ENCODE results near the gene ZBTB20. TPM values are rescaled to one million over a fixed set of nuclear protein-coding genes. Genes with fewer than 3 reads are reported as not detected.

Gene ZBTB20
- total and polyA plus RNA-seq, 4 donors, result 0.74 to 77.1 (median 27.9) TPM

DNA sequence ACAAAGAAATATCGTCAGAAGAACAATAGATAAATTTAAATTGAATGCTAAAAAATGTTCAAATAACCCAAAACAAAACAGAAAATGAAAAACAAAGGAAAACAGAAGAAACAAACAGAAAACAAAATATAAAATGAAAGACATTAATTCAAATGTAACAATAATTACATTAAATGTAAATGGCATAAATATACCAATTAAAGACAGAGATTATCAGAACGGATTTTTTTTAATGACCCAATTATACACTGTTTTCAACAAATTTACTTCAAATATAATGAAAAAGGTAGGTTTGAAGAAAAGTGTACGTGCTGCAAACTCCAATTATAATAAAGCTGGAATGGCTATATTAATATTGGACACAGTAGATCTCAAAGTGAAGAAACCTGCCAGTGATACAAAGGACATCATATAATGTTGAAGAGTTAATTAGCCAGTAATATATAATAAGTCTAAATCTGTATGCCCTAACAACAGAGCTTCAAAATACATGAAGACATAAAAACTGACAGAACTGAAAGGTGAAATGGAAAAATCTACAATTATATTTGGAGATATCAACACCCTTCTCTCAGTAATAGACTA lies 193.8 kb downstream of the ZBTB20 start:
- ATAC-seq (ENCODE audit: insufficient read depth, low FRiP score), result no peak

DNA sequence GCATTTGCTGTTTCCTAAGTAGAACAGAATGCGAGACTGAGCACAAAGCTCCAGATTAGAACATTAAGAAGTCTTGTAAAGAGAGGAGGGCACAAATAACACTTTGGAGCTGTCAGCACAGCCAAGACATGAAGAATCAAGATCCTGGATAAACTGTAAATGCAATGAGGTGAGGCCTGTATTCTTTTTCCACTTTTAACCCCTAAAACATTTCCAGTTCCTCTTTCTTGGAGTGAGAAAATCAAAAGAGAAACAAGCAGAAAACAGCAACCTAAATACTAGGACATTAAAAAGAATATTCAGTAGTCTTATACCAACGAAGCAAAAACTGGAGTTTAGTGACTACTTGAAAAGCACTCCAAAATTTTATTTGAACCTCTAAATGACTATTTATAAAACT lies 204.3 kb downstream of the ZBTB20 start:
- no peaks in the 10 kb centered on the region for H3K27me3 ChIP-seq (ENCODE audit: control insufficient read depth in 3 of 3, insufficient read depth in 3 of 3, low read length in 2 of 3)

More for the DNA sequence above, 193.8 kb downstream of the ZBTB20 start:
- no peak overlapping the region for H3K4me3 ChIP-seq
- peaks cover 0 to 4% (median 0%) of the 10 kb centered on the region in 5 donors for H3K4me1 ChIP-seq (ENCODE audit: control insufficient read depth in 5 of 5, insufficient read depth in 5 of 5, low read length in 5 of 5)
- no peak overlapping the region for H3K27ac ChIP-seq (ENCODE audit: low read depth in 1 of 2, low read length in 1 of 2)
- peaks cover 0 to 9% (median 3%) of the 10 kb centered on the region in 4 donors for H3K9me3 ChIP-seq (ENCODE audit: control insufficient read depth in 4 of 4, insufficient read depth in 3 of 4, low read length in 3 of 4)
- H3K9ac ChIP-seq (ENCODE audit: insufficient read depth in 1 of 2, low read length in 2 of 2), result no peak overlapping the region
- H3K27me3 ChIP-seq (ENCODE audit: control insufficient read depth in 3 of 3, insufficient read depth in 3 of 3, low read length in 2 of 3), result no peaks in the 10 kb centered on the region
- peaks cover 0 to 6% (median 3%) of the 10 kb centered on the region in 4 donors for H3K36me3 ChIP-seq (ENCODE audit: control insufficient read depth in 4 of 4, insufficient read depth in 4 of 4, low read length in 4 of 4)
- WGBS, 2 donors, result 65 to 67% methylated on average over 3 of the region's 3 CpGs
- TF ChIP-seq, protein P1, sequence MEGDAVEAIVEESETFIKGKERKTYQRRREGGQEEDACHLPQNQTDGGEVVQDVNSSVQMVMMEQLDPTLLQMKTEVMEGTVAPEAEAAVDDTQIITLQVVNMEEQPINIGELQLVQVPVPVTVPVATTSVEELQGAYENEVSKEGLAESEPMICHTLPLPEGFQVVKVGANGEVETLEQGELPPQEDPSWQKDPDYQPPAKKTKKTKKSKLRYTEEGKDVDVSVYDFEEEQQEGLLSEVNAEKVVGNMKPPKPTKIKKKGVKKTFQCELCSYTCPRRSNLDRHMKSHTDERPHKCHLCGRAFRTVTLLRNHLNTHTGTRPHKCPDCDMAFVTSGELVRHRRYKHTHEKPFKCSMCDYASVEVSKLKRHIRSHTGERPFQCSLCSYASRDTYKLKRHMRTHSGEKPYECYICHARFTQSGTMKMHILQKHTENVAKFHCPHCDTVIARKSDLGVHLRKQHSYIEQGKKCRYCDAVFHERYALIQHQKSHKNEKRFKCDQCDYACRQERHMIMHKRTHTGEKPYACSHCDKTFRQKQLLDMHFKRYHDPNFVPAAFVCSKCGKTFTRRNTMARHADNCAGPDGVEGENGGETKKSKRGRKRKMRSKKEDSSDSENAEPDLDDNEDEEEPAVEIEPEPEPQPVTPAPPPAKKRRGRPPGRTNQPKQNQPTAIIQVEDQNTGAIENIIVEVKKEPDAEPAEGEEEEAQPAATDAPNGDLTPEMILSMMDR (IDR thresholded peaks at IDR 0.05; ENCODE audit: control extremely low read depth, extremely low read depth), result no peak
- no peak for DNase-seq

DNA sequence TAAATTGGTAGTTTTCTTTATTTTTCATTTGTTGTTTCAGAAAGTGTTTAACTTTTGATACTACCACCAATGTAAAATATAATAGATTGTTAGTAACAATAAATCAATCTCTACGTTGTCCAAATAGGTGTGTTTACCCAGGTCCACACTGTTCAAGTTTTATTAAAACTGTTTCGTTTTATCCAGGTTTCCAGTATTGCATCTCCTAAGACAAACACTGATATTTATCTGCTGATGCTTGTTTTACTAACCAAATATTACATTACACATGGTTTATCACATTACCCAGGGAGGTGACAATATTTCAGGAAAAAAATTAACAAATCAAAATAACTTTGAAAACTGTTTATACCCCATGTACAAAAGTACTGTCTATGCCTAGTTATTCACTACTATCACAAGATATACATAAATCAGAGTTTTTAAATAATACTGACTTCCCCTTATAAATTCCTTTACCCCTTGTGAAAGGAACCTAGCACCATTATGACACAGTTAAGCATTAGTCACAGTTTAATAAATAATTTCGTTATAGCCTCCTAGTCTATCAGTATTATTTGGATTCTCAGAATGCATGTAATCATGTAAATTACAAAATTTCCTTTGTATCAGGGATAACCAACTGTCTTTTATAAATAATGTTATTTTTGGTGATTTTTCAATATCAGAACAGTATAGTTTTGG lies 205.3 kb downstream of the ZBTB20 start:
- peaks cover 0 to 2% (median under 1%) of the 10 kb centered on the region in 4 donors for H3K36me3 ChIP-seq (ENCODE audit: control insufficient read depth in 4 of 4, insufficient read depth in 4 of 4, low read length in 4 of 4)
- no peaks in the 10 kb centered on the region for H3K4me1 ChIP-seq (ENCODE audit: control insufficient read depth in 5 of 5, insufficient read depth in 5 of 5, low read length in 5 of 5)
- no peak overlapping the region for H3K9ac ChIP-seq (ENCODE audit: insufficient read depth in 1 of 2, low read length in 2 of 2)
- H3K27ac ChIP-seq (ENCODE audit: low read depth in 1 of 2, low read length in 1 of 2), result no peak overlapping the region
- no peak overlapping the region for H3K4me3 ChIP-seq
- ATAC-seq (ENCODE audit: insufficient read depth, low FRiP score) (no peak), DNase-seq (no peak)
- TF ChIP-seq, protein P1 (IDR thresholded peaks at IDR 0.05; ENCODE audit: control extremely low read depth, extremely low read depth), result no peak
- 94 to 97% methylated on average over 3 of the region's 3 CpGs for WGBS, 2 donors
- no peaks in the 10 kb centered on the region for H3K9me3 ChIP-seq (ENCODE audit: control insufficient read depth in 4 of 4, insufficient read depth in 3 of 4, low read length in 3 of 4)
- H3K27me3 ChIP-seq (ENCODE audit: control insufficient read depth in 3 of 3, insufficient read depth in 3 of 3, low read length in 2 of 3), result no peaks in the 10 kb centered on the region

More for the DNA sequence above, 204.3 kb downstream of the ZBTB20 start:
- Histone ChIP-seq H3K27ac (ENCODE audit: low read depth in 1 of 2, low read length in 1 of 2) (no peak overlapping the region), H3K4me3 (no peak overlapping the region), H3K9me3 (ENCODE audit: control insufficient read depth in 4 of 4, insufficient read depth in 3 of 4, low read length in 3 of 4) (no peaks in the 10 kb centered on the region), H3K36me3 (ENCODE audit: control insufficient read depth in 4 of 4, insufficient read depth in 4 of 4, low read length in 4 of 4) (peaks cover 0 to 2% (median under 1%) of the 10 kb centered on the region in 4 donors), H3K4me1 (ENCODE audit: control insufficient read depth in 5 of 5, insufficient read depth in 5 of 5, low read length in 5 of 5) (no peaks in the 10 kb centered on the region), H3K9ac (ENCODE audit: insufficient read depth in 1 of 2, low read length in 2 of 2) (no peak overlapping the region)
- ATAC-seq (ENCODE audit: insufficient read depth, low FRiP score) (no peak), DNase-seq (no peak)
- WGBS, 2 donors, result 86 to 88% methylated on average over 2 of the region's 2 CpGs
- TF ChIP-seq, protein P1 (IDR thresholded peaks at IDR 0.05; ENCODE audit: control extremely low read depth, extremely low read depth), result no peak
